Right lobe of liver (tissue), 4 donors: ENCODE measurements around the gene SLC25A38.

Experiments used
- POLR2A ChIP-seq: fragments of 450-650 bp; IDR thresholded peaks from one replicate; pipeline ENCODE4 v1.6.1; 2017; ENCODE audit warnings: antibody characterized with exemption, mild to moderate bottlenecking
- TF ChIP-seq, protein P1 (sequence below), 4 donors: fragments of 200-600 bp in 3 of 4; fragments of 450-650 bp in 1 of 4; IDR thresholded peaks; one replicate each; pipeline versions ENCODE4 v1.5.1 to v1.8.0; 2016 to 2022; ENCODE audit warnings: antibody characterized with exemption in 4 of 4, mild to moderate bottlenecking in 2 of 4
- donor health status: DM: no; HTN: no; CAD: no.
- donor health status: DM: no; HTN: no; CAD: no.
- donor health status: DM: no; HTN: yes; CAD: no.

DNA sequence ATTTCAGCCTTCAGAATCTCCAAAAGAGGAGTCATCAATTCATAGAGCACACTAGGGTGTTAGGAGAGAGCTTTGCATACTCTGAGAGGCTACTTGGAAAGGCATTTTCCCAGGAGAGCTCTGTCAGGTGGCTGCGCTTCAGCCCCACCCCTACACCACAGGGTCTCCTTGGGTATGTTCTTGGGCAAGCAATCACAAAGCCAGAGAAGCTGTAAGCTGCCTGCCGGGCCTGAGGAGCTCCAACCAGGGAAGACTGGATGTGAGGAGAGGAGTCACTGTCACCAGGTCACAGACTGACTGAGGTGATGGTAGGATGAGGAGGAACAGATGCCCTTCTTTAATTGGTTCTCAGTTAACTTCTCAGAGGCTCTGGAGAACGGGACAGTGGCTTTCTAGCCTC, 13.5 kb downstream of the SLC25A38 start:
- TF ChIP-seq, protein P1, sequence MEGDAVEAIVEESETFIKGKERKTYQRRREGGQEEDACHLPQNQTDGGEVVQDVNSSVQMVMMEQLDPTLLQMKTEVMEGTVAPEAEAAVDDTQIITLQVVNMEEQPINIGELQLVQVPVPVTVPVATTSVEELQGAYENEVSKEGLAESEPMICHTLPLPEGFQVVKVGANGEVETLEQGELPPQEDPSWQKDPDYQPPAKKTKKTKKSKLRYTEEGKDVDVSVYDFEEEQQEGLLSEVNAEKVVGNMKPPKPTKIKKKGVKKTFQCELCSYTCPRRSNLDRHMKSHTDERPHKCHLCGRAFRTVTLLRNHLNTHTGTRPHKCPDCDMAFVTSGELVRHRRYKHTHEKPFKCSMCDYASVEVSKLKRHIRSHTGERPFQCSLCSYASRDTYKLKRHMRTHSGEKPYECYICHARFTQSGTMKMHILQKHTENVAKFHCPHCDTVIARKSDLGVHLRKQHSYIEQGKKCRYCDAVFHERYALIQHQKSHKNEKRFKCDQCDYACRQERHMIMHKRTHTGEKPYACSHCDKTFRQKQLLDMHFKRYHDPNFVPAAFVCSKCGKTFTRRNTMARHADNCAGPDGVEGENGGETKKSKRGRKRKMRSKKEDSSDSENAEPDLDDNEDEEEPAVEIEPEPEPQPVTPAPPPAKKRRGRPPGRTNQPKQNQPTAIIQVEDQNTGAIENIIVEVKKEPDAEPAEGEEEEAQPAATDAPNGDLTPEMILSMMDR (IDR thresholded peaks at IDR 0.05) = no peak
- no peak for TF ChIP-seq POLR2A
